ES-I3 (cell line): ENCODE data around the gene SUPT7L.

Source experiments
- H3K36me3 ChIP-seq: 2 replicates; pipeline ENCODE4 v1.6.1; 2013; ENCODE audit warnings: mild to moderate bottlenecking, low read length, control low read depth, moderate library complexity; ENCODE audit not compliant: insufficient read depth
- H3K4me1 ChIP-seq: 2 replicates; pipeline ENCODE4 v1.6.1; 2013; ENCODE audit warnings: mild to moderate bottlenecking, control low read depth, low read length; ENCODE audit not compliant: insufficient read depth
- H3K9ac ChIP-seq: 2 replicates; pipeline ENCODE4 v1.6.1; 2013; ENCODE audit warnings: low read depth, mild to moderate bottlenecking, low read length, moderate library complexity
- H3K9me3 ChIP-seq: 2 replicates; pipeline ENCODE4 v1.6.1; 2013; ENCODE audit warnings: mild to moderate bottlenecking, low read length, moderate library complexity; ENCODE audit not compliant: control insufficient read depth, insufficient read depth

The SUPT7L gene

GRCh38 chr2:27671235-27671634, 7.8 kb upstream of the SUPT7L start:
- no peaks in the 10 kb centered on the region for H3K9me3 ChIP-seq
- peaks cover 6% of the 10 kb centered on the region for H3K36me3 ChIP-seq
- no peaks in the 10 kb centered on the region for H3K4me1 ChIP-seq
- no peak overlapping the region for H3K9ac ChIP-seq

GRCh38 chr2:27667446-27667845, 4.0 kb upstream of the SUPT7L start:
- Histone ChIP-seq H3K36me3 (peaks cover 6% of the 10 kb centered on the region), H3K9me3 (no peaks in the 10 kb centered on the region), H3K4me1 (0 out of 2 replicates have a peak, but pooled peaks cover 3% of the 10 kb centered on the region), H3K9ac (no peak overlapping the region)

- H3K36me3 ChIP-seq, result peaks cover 12% of the 10 kb centered on the region
- H3K9me3 ChIP-seq, result no peaks in the 10 kb centered on the region
- 0 out of 2 replicates have a peak, but pooled peaks cover 5% of the 10 kb centered on the region for H3K4me1 ChIP-seq
- H3K9ac ChIP-seq, result peak overlapping the region; percentile 71; the same call in 1 of the 2 replicates
These were observed 1.4 kb upstream of the SUPT7L start for GRCh38 chr2:27664622-27665363.

GRCh38 chr2:27664154-27664574, 750 bp upstream of the SUPT7L start:
- Histone ChIP-seq H3K36me3 (peaks cover 8% of the 10 kb centered on the region), H3K4me1 (0 out of 2 replicates have a peak, but pooled peaks cover 5% of the 10 kb centered on the region), H3K9ac (peak overlapping the region; percentile 71), H3K9me3 (no peaks in the 10 kb centered on the region)

- no peak overlapping the region for H3K9ac ChIP-seq
- peaks cover 12% of the 10 kb centered on the region; the same call in 1 of the 2 replicates for H3K36me3 ChIP-seq
- no peaks in the 10 kb centered on the region for H3K9me3 ChIP-seq
- 0 out of 2 replicates have a peak, but pooled peaks cover 5% of the 10 kb centered on the region for H3K4me1 ChIP-seq
These were observed 2.0 kb downstream of the SUPT7L start for GRCh38 chr2:27661371-27661770.

- peaks cover 37% of the 10 kb centered on the region for H3K36me3 ChIP-seq
- H3K4me1 ChIP-seq, result no peaks in the 10 kb centered on the region
- H3K9me3 ChIP-seq, result no peaks in the 10 kb centered on the region
- H3K9ac ChIP-seq, result no peak overlapping the region
These were observed 8.1 kb downstream of the SUPT7L start for GRCh38 chr2:27655155-27655951.

GRCh38 chr2:27653397-27653796, 10.0 kb downstream of the SUPT7L start:
- Histone ChIP-seq H3K4me1 (no peaks in the 10 kb centered on the region), H3K9ac (no peak overlapping the region), H3K36me3 (peaks cover 40% of the 10 kb centered on the region), H3K9me3 (no peaks in the 10 kb centered on the region)

GRCh38 chr2:27652790-27653189, 10.6 kb downstream of the SUPT7L start:
- no peaks in the 10 kb centered on the region for H3K9me3 ChIP-seq
- H3K4me1 ChIP-seq, result no peaks in the 10 kb centered on the region
- H3K9ac ChIP-seq, result no peak overlapping the region
- H3K36me3 ChIP-seq, result peaks cover 45% of the 10 kb centered on the region

GRCh38 chr2:27652341-27652740, 11.1 kb downstream of the SUPT7L start:
- Histone ChIP-seq H3K36me3 (peaks cover 46% of the 10 kb centered on the region), H3K4me1 (no peaks in the 10 kb centered on the region), H3K9me3 (no peaks in the 10 kb centered on the region), H3K9ac (no peak overlapping the region)

- Histone ChIP-seq H3K9me3 (no peaks in the 10 kb centered on the region), H3K36me3 (peaks cover 46% of the 10 kb centered on the region), H3K4me1 (no peaks in the 10 kb centered on the region)
These were observed 12.4 kb downstream of the SUPT7L start for GRCh38 chr2:27651056-27651455.

GRCh38 chr2:27647737-27648136, 15.7 kb downstream of the SUPT7L start:
- Histone ChIP-seq H3K9me3 (no peaks in the 10 kb centered on the region), H3K36me3 (peaks cover 26% of the 10 kb centered on the region), H3K4me1 (no peaks in the 10 kb centered on the region), H3K9ac (no peak overlapping the region)

More at GRCh38 chr2:27651056-27651455, 12.4 kb downstream of the SUPT7L start:
- H3K9ac ChIP-seq, result no peak overlapping the region

- Histone ChIP-seq H3K36me3 (peaks cover 23% of the 10 kb centered on the region), H3K9me3 (no peaks in the 10 kb centered on the region), H3K9ac (no peak overlapping the region), H3K4me1 (no peaks in the 10 kb centered on the region)
These were observed 16.1 kb downstream of the SUPT7L start for GRCh38 chr2:27647289-27647688.

- Histone ChIP-seq H3K4me1 (no peaks in the 10 kb centered on the region), H3K9ac (no peak overlapping the region), H3K9me3 (no peaks in the 10 kb centered on the region), H3K36me3 (peaks cover 13% of the 10 kb centered on the region)
These were observed 18.2 kb downstream of the SUPT7L start for GRCh38 chr2:27645197-27645596.

GRCh38 chr2:27640722-27641245, 22.6 kb downstream of the SUPT7L start:
- H3K4me1 ChIP-seq, result no peaks in the 10 kb centered on the region
- no peaks in the 10 kb centered on the region for H3K9me3 ChIP-seq
- peaks cover 13% of the 10 kb centered on the region for H3K36me3 ChIP-seq
- no peak overlapping the region for H3K9ac ChIP-seq
